IMR-90 (cell line): ENCODE results near the gene FRY. TPM values are rescaled to one million over a fixed set of nuclear protein-coding genes. Genes with fewer than 3 reads are reported as not detected.

Experiments used
- ATAC-seq: fragments of 200-7000 bp; cut with Tn5 transposase; 2 replicates; pipeline ENCODE4 v1.9.1; 2020; ENCODE audit warnings: low read depth, mild to moderate bottlenecking, moderate library complexity
- BruUV-seq: library from RNA; stranded (reverse); fragments of 400-500 nt; replicated peaks from 2 replicates; lab custom pipeline; 2021; lab: Mats Ljungman, UMichigan
- CTCF ChIA-PET: fragments of 300-600 bp; formaldehyde crosslinking; extraction: SDS; loops from one replicate; lab custom pipeline; 2021; ENCODE audit warnings: antibody characterized with exemption; lab: Yijun Ruan, JAX
- POLR2A ChIA-PET: fragments of 300-600 bp; sonication (Branson Sonifier 250); formaldehyde crosslinking; loops from one replicate; lab custom pipeline; 2022; ENCODE audit warnings: antibody characterized with exemption; ENCODE audit not compliant: unreplicated experiment; lab: Charles Lee
- DNase-seq: peaks from one replicate; pipeline ENCODE4 v3.0.0; 2013
- H2AFZ ChIP-seq: replicated peaks from 2 replicates; pipeline ENCODE3; 2013; ENCODE audit warnings: low read length, mild to moderate bottlenecking; ENCODE audit not compliant: poor library complexity
- H2AK5ac ChIP-seq: 2 replicates; pipeline ENCODE4 v1.6.1; 2013; ENCODE audit warnings: low read depth, low read length, inconsistent platforms
- H2AK9ac ChIP-seq: replicated peaks from 2 replicates; pipeline ENCODE3; 2013; ENCODE audit warnings: mild to moderate bottlenecking, low read depth, low read length, moderate library complexity; ENCODE audit not compliant: poor library complexity
- H2BK120ac ChIP-seq: 2 replicates; pipeline ENCODE4 v1.6.1; 2013; ENCODE audit warnings: low read depth, low read length, inconsistent platforms
- H2BK15ac ChIP-seq: 3 replicates; pipeline ENCODE4 v1.6.1; 2013; ENCODE audit warnings: low read depth, low read length, inconsistent platforms
- H2BK20ac ChIP-seq: 2 replicates; pipeline ENCODE4 v1.6.1; 2013; ENCODE audit warnings: low read depth, mild to moderate bottlenecking, inconsistent platforms, low read length, moderate library complexity
- H2BK5ac ChIP-seq: 2 replicates; pipeline ENCODE4 v1.6.1; 2013; ENCODE audit warnings: mild to moderate bottlenecking, low read depth, low read length, inconsistent platforms; ENCODE audit not compliant: poor library complexity, severe bottlenecking
- H3K14ac ChIP-seq: replicated peaks from 2 replicates; pipeline ENCODE4 v1.6.1; 2013; ENCODE audit warnings: low read depth, low read length, inconsistent platforms
- H3K18ac ChIP-seq: 2 replicates; pipeline ENCODE4 v1.6.1; 2013; ENCODE audit warnings: low read depth, low read length, control low read depth
- H3K23ac ChIP-seq: 2 replicates; pipeline ENCODE4 v1.6.1; 2013; ENCODE audit warnings: low read depth, low read length, inconsistent platforms
- H3K27ac ChIP-seq: 2 replicates; pipeline ENCODE4 v1.5.1; 2013; ENCODE audit warnings: mild to moderate bottlenecking, control low read depth, low read length; ENCODE audit not compliant: insufficient read depth
- H3K27me3 ChIP-seq: 2 replicates; pipeline ENCODE4 v1.6.1; 2013; ENCODE audit warnings: low read length; ENCODE audit not compliant: control insufficient read depth, insufficient read depth
- H3K36me3 ChIP-seq: 2 replicates; pipeline ENCODE4 v1.6.1; 2013; ENCODE audit warnings: low read length, mixed read lengths; ENCODE audit not compliant: control insufficient read depth, insufficient read depth
- H3K4ac ChIP-seq: 2 replicates; pipeline ENCODE4 v1.6.1; 2013; ENCODE audit warnings: low read depth, low read length, inconsistent platforms
- H3K4me1 ChIP-seq: 2 replicates; pipeline ENCODE4 v1.6.1; 2013; ENCODE audit warnings: low read length, mixed read lengths; ENCODE audit not compliant: control insufficient read depth, insufficient read depth
- H3K4me2 ChIP-seq: 2 replicates; pipeline ENCODE4 v1.6.1; 2013; ENCODE audit warnings: low read depth, mild to moderate bottlenecking, control low read depth, low read length, moderate library complexity
- H3K4me3 ChIP-seq: 2 replicates; pipeline ENCODE4 v1.5.1; 2013; ENCODE audit warnings: low read depth, mild to moderate bottlenecking, control low read depth, low read length, moderate library complexity; ENCODE audit not compliant: insufficient read depth
- H3K56ac ChIP-seq: 2 replicates; pipeline ENCODE4 v1.6.1; 2013; ENCODE audit warnings: low read length, inconsistent platforms; ENCODE audit not compliant: insufficient read depth; ENCODE audit errors: extremely low read depth
- H3K79me1 ChIP-seq, 2 experiments: 2 replicates each; pipeline ENCODE4 v1.6.1; 2013; ENCODE audit warnings: low read length in 2 of 2, inconsistent platforms in 1 of 2, low read depth in 1 of 2
- H3K9ac ChIP-seq: 2 replicates; pipeline ENCODE4 v1.6.1; 2013; ENCODE audit warnings: low read depth, low read length, control low read depth
- H3K9me1 ChIP-seq: 2 replicates; pipeline ENCODE4 v1.6.1; 2013; ENCODE audit warnings: low read length, inconsistent platforms; ENCODE audit not compliant: insufficient read depth
- H3K9me3 ChIP-seq: 2 replicates; pipeline ENCODE4 v1.6.1; 2013; ENCODE audit warnings: low read length; ENCODE audit not compliant: control insufficient read depth, insufficient read depth
- H4K20me1 ChIP-seq: 2 replicates; pipeline ENCODE4 v1.6.1; 2013; ENCODE audit warnings: low read length, inconsistent platforms; ENCODE audit not compliant: insufficient read depth
- H4K5ac ChIP-seq: 2 replicates; pipeline ENCODE4 v1.6.1; 2013; ENCODE audit warnings: mild to moderate bottlenecking, low read depth, low read length, control low read depth
- H4K8ac ChIP-seq, 2 experiments: 2 replicates each; pipeline ENCODE4 v1.6.1; 2013; ENCODE audit warnings: low read depth in 2 of 2, low read length in 2 of 2, control low read depth in 1 of 2, inconsistent platforms in 1 of 2
- H4K91ac ChIP-seq: 2 replicates; pipeline ENCODE4 v1.6.1; 2013; ENCODE audit warnings: low read depth, low read length, inconsistent platforms; ENCODE audit not compliant: insufficient read depth
- BHLHE40 ChIP-seq: fragments of 150-350 bp; IDR thresholded peaks from 2 replicates; pipeline ENCODE4 v1.6.1; 2016; ENCODE audit warnings: mild to moderate bottlenecking, low read depth, low read length
- CHD1 ChIP-seq: IDR thresholded peaks from 2 replicates; pipeline ENCODE4 v1.6.1; 2012; ENCODE audit warnings: low read depth, low read length, improper control_type of control experiment
- FOS ChIP-seq: fragments of 150-350 bp; IDR thresholded peaks from 2 replicates; pipeline ENCODE4 v1.6.1; 2016; ENCODE audit warnings: low read depth, low read length
- MAFK ChIP-seq: IDR thresholded peaks from 2 replicates; pipeline ENCODE4 v1.6.1; 2012; ENCODE audit warnings: low read depth, low read length, improper control_type of control experiment
- MAZ ChIP-seq: IDR thresholded peaks from 2 replicates; pipeline ENCODE4 v1.6.1; 2012; ENCODE audit warnings: low read depth, mild to moderate bottlenecking, low read length, improper control_type of control experiment, moderate library complexity, borderline replicate concordance
- NFE2L2 ChIP-seq: fragments of 150-350 bp; IDR thresholded peaks from 2 replicates; pipeline ENCODE4 v1.6.1; 2016; ENCODE audit warnings: low read depth, mild to moderate bottlenecking, low read length
- POLR2A ChIP-seq: IDR thresholded peaks from 2 replicates; pipeline ENCODE4 v1.6.1; 2012; ENCODE audit warnings: mild to moderate bottlenecking, low read depth, low read length
- RAD21 ChIP-seq: IDR thresholded peaks from 2 replicates; pipeline ENCODE4 v1.6.1; 2012; ENCODE audit warnings: low read length, improper control_type of control experiment
- RCOR1 ChIP-seq: IDR thresholded peaks from 2 replicates; pipeline ENCODE4 v1.6.1; 2012; ENCODE audit warnings: mild to moderate bottlenecking, low read length, improper control_type of control experiment; ENCODE audit not compliant: insufficient replicate concordance
- SMC3 ChIP-seq: fragments of 150-350 bp; IDR thresholded peaks from 2 replicates; pipeline ENCODE4 v1.6.1; 2016; ENCODE audit warnings: low read depth, mild to moderate bottlenecking, antibody characterized with exemption, low read length, moderate library complexity
- WGBS, 2 experiments: methylation state at CpG; one replicate each; pipeline versions ENCODE4 v1.1.5 to v1.1.7; 2013; ENCODE audit warnings: missing lambda C conversion rate in 2 of 2; ENCODE audit not compliant: insufficient read length in 1 of 2; ENCODE audit errors: extremely low coverage in 2 of 2; 5-methylcytosine and 5-hydroxymethylcytosine counted together
- dilution Hi-C: fragments of 300-500 bp; cut with HindIII; formaldehyde crosslinking; loops from one replicate; pipeline ENCODE4 v1.14.3; 2018; ENCODE audit warnings: low sequenced_read_pairs; ENCODE audit not compliant: unreplicated experiment
- in situ Hi-C: fragments of 300-500 bp; cut with MboI; formaldehyde crosslinking; loops from 3 replicates; pipeline ENCODE4 v1.14.3; 2019; ENCODE audit warnings: low sequenced_read_pairs, inconsistent platforms, mixed read lengths
- intact Hi-C: fragments of 100-400 bp; cut with micrococcal nuclease; formaldehyde crosslinking; loops from 2 replicates; pipeline ENCODE4 v1.10.0; 2022
- polyA plus RNA-seq, 3 experiments: library from polyadenylated mRNA; depleted of rRNA; stranded (reverse); fragments of >200 nt; gene quantifications; 2 replicates each; pipeline ENCODE4 v1.2.3, GENCODE V29; 2012; ENCODE audit warnings: low replicate concordance in 1 of 3
- total RNA-seq: library from RNA; depleted of rRNA; stranded (reverse); fragments of >200 nt; gene quantifications from 2 replicates; pipeline ENCODE4 v1.2.3, GENCODE V29; 2012
- TF ChIP-seq, protein P1 (sequence below): fragments of 150-350 bp; IDR thresholded peaks from 2 replicates; pipeline ENCODE4 v1.6.1; 2016; ENCODE audit warnings: low read depth, mild to moderate bottlenecking, low read length, moderate library complexity, borderline replicate concordance
- TF ChIP-seq, protein P2 (sequence below): fragments of 150-350 bp; IDR thresholded peaks from 2 replicates; pipeline ENCODE4 v1.6.1; 2017; ENCODE audit warnings: mild to moderate bottlenecking, antibody characterized with exemption, low read length, low read depth

Gene FRY
- total and polyA plus RNA-seq, 2 of the 4 experiments (the other 2 are of a cell fraction), result 3.0 to 4.8 TPM

DNA sequence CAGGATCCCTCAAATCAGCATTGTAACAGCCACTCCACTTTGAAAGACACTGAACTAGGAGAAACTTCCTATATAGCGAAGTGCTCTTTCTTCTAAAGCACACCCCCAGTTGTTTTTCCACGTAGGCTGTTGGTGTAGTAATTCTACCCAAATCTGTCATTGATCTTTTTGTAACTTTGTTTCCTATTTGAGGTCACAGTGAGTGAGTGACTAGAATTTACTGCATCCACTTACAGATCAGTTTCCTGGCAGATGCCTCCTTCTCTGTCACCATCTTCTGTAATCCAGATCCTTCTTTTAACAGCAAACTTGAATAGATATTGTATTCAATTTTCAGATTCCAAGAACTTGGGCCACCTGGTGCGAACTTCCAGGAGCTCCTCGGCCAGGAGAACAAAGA, 268.3 kb downstream of the FRY start:
- dilution Hi-C loops, result no loop called here
- CTCF ChIA-PET, result no interaction called here
- Histone ChIP-seq H2AK5ac (no peak overlapping the region), H2BK20ac (no peak overlapping the region), H3K14ac (no peak overlapping the region), H3K36me3 (no peaks in the 10 kb centered on the region), H2AFZ (no peak overlapping the region), H3K27me3 (peaks cover 3% of the 10 kb centered on the region), H3K56ac (no peak overlapping the region), H3K23ac (no peak overlapping the region), H4K8ac (no peak overlapping the region), H2BK120ac (no peak overlapping the region), H4K5ac (no peak overlapping the region), H3K27ac (no peak overlapping the region), H2AK9ac (no peak overlapping the region), H4K91ac (no peak overlapping the region), H3K79me1 (no peaks in the 10 kb centered on the region), H3K9me1 (no peaks in the 10 kb centered on the region), H3K4me1 (no peaks in the 10 kb centered on the region), H3K4me2 (no peak overlapping the region), H3K4me3 (no peak overlapping the region), H3K9ac (no peak overlapping the region), H2BK5ac (no peak overlapping the region), H4K20me1 (no peaks in the 10 kb centered on the region), H3K4ac (no peak overlapping the region), H3K9me3 (no peaks in the 10 kb centered on the region), H3K18ac (no peak overlapping the region), H2BK15ac (no peak overlapping the region)
- BruUV-seq, result no TSS peak
- intact Hi-C loops, result no loop called here
- TF ChIP-seq NFE2L2, result no peak
- TF ChIP-seq, protein P1, sequence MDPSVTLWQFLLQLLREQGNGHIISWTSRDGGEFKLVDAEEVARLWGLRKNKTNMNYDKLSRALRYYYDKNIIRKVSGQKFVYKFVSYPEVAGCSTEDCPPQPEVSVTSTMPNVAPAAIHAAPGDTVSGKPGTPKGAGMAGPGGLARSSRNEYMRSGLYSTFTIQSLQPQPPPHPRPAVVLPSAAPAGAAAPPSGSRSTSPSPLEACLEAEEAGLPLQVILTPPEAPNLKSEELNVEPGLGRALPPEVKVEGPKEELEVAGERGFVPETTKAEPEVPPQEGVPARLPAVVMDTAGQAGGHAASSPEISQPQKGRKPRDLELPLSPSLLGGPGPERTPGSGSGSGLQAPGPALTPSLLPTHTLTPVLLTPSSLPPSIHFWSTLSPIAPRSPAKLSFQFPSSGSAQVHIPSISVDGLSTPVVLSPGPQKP, result no peak
- no peak for TF ChIP-seq RAD21
- TF ChIP-seq, protein P2, sequence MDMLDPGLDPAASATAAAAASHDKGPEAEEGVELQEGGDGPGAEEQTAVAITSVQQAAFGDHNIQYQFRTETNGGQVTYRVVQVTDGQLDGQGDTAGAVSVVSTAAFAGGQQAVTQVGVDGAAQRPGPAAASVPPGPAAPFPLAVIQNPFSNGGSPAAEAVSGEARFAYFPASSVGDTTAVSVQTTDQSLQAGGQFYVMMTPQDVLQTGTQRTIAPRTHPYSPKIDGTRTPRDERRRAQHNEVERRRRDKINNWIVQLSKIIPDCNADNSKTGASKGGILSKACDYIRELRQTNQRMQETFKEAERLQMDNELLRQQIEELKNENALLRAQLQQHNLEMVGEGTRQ, result no peak
- no peak for TF ChIP-seq RCOR1
- no peak for TF ChIP-seq POLR2A
- TF ChIP-seq MAZ, result no peak
- no peak for TF ChIP-seq SMC3
- TF ChIP-seq BHLHE40, result no peak
- TF ChIP-seq FOS, result no peak
- no peak for TF ChIP-seq MAFK
- no peak for TF ChIP-seq CHD1
- DNase-seq (no peak), ATAC-seq (no peak)
- POLR2A ChIA-PET, result no interaction called here
- in situ Hi-C loops, result no loop called here
- WGBS, 2 experiments, result 100% methylated on average over 1 of the region's 4 CpGs; no CpG with 5 or more reads in 1 of the 2 experiments
